GM12878 (cell line): ENCODE data around the gene ADAMTS2. TPM values are rescaled to one million over a fixed set of nuclear protein-coding genes. Genes with fewer than 3 reads are reported as not detected.

Experiments
- ATAC-seq: fragments of 200-7000 bp; cut with Tn5 transposase; 3 replicates; pipeline ENCODE4 v1.9.1; 2020; ENCODE audit warnings: mild to moderate bottlenecking, moderate library complexity
- BruUV-seq: library from RNA; stranded (reverse); fragments of 400-500 nt; replicated peaks from 2 replicates; lab custom pipeline; 2021; lab: Mats Ljungman, UMichigan
- CTCF ChIA-PET: fragments of 300-600 bp; sonication (Branson Sonifier 250); formaldehyde crosslinking; extraction: SDS; loops from one replicate; lab custom pipeline; 2021; ENCODE audit warnings: inconsistent platforms; lab: Yijun Ruan, JAX
- POLR2A ChIA-PET: fragments of 350-600 bp; formaldehyde crosslinking; extraction: SDS; loops from one replicate; lab custom pipeline; 2021; ENCODE audit warnings: inconsistent platforms; lab: Charles Lee
- RAD21 ChIA-PET: fragments of 300-600 bp; sonication (Branson Sonifier 250); formaldehyde crosslinking; loops from one replicate; lab custom pipeline; 2023; ENCODE audit warnings: antibody characterized with exemption; ENCODE audit not compliant: unreplicated experiment; lab: Charles Lee
- SMC1A ChIA-PET: fragments of 300-600 bp; sonication (Branson Sonifier 250); formaldehyde crosslinking; loops from one replicate; lab custom pipeline; 2023; ENCODE audit not compliant: unreplicated experiment, uncharacterized antibody; lab: Charles Lee
- DNase-seq: peaks from one replicate; pipeline ENCODE4 v3.0.0-alpha.2; 2011; ENCODE audit warnings: low read depth, low spot score
- FAIRE-seq: peaks from 3 replicates; lab custom pipeline; 2011; peaks lifted over from hg19 to GRCh38; lab: Jason Lieb, UNC
- H2AFZ ChIP-seq: 2 replicates; pipeline ENCODE4 v1.6.0; 2011; ENCODE audit warnings: low read depth, low read length, control low read depth; ENCODE audit not compliant: control insufficient read depth
- H3K27ac ChIP-seq: 2 replicates; pipeline ENCODE4 v1.5.1; 2011; ENCODE audit warnings: control low read depth; ENCODE audit not compliant: control insufficient read depth, insufficient read depth
- H3K27me3 ChIP-seq, 2 experiments: replicated peaks in 1 of 2; 2 replicates each; pipeline versions ENCODE4 v1.6.0 to v1.6.1; 2011; ENCODE audit warnings: low read length in 1 of 2; ENCODE audit not compliant: control insufficient read depth in 2 of 2, insufficient read depth in 2 of 2
- H3K36me3 ChIP-seq, 2 experiments: 2 replicates each; pipeline ENCODE4 v1.5.1; 2011; ENCODE audit warnings: low read length in 1 of 2; ENCODE audit not compliant: control insufficient read depth in 2 of 2, insufficient read depth in 2 of 2
- H3K4me1 ChIP-seq: 2 replicates; pipeline ENCODE4 v1.6.1; 2011; ENCODE audit warnings: mild to moderate bottlenecking, low read length, moderate library complexity, mixed read lengths; ENCODE audit not compliant: control insufficient read depth, insufficient read depth
- H3K4me2 ChIP-seq: 2 replicates; pipeline ENCODE4 v1.6.0; 2011; ENCODE audit warnings: control low read depth; ENCODE audit not compliant: control insufficient read depth, insufficient read depth
- H3K4me3 ChIP-seq: fragments of 200-600 bp; sonication (generic); 2 replicates; pipeline ENCODE4 v1.5.1; 2016
- H3K79me2 ChIP-seq: 2 replicates; pipeline ENCODE4 v1.6.0; 2011; ENCODE audit warnings: low read length; ENCODE audit not compliant: control insufficient read depth, insufficient read depth
- H3K9ac ChIP-seq: 2 replicates; pipeline ENCODE4 v1.8.0; 2011; ENCODE audit warnings: low read length, control low read depth, mixed read lengths; ENCODE audit not compliant: control insufficient read depth, insufficient read depth
- H3K9me3 ChIP-seq: replicated peaks from 3 replicates; pipeline ENCODE4 v1.5.1; 2011; ENCODE audit warnings: mild to moderate bottlenecking, low read length; ENCODE audit not compliant: control insufficient read depth, insufficient read depth
- H4K20me1 ChIP-seq: 2 replicates; pipeline ENCODE4 v1.6.0; 2011; ENCODE audit not compliant: control insufficient read depth, insufficient read depth
- ATF7 ChIP-seq: fragments of 450-650 bp; IDR thresholded peaks from 2 replicates; pipeline ENCODE4 v1.6.1; 2016; ENCODE audit warnings: low read depth, mild to moderate bottlenecking
- CBX5 ChIP-seq: sonication (generic); IDR thresholded peaks from 2 replicates; pipeline ENCODE4 v1.6.1; 2016; ENCODE audit warnings: low read depth, moderate library complexity, mild to moderate bottlenecking, inconsistent platforms
- EED ChIP-seq: sonication (generic); IDR thresholded peaks from 2 replicates; pipeline ENCODE4 v1.6.1; 2016; ENCODE audit warnings: antibody characterized with exemption, low read depth
- KDM1A ChIP-seq: fragments of 200-600 bp; sonication (generic); IDR thresholded peaks from 2 replicates; pipeline ENCODE4 v1.6.1; 2016; ENCODE audit warnings: borderline replicate concordance
- MEF2B ChIP-seq: fragments of 450-650 bp; IDR thresholded peaks from 2 replicates; pipeline ENCODE4 v1.6.1; 2018; ENCODE audit warnings: mild to moderate bottlenecking, moderate library complexity; ENCODE audit not compliant: partially characterized antibody, poor library complexity, severe bottlenecking
- PAX8 ChIP-seq: fragments of 450-650 bp; IDR thresholded peaks from 2 replicates; pipeline ENCODE4 v1.6.1; 2017; ENCODE audit warnings: mild to moderate bottlenecking, moderate library complexity
- POLR2AphosphoS2 ChIP-seq: IDR thresholded peaks from 2 replicates; pipeline ENCODE4 v1.6.1; 2011; ENCODE audit warnings: low read depth, mild to moderate bottlenecking, low read length, improper control_type of control experiment, moderate library complexity
- SMC3 ChIP-seq: IDR thresholded peaks from 2 replicates; pipeline ENCODE4 v1.6.1; 2011; ENCODE audit warnings: low read length, improper control_type of control experiment, borderline replicate concordance
- ZNF217 ChIP-seq: fragments of 450-650 bp; IDR thresholded peaks from 2 replicates; pipeline ENCODE4 v1.6.1; 2017; ENCODE audit warnings: antibody characterized with exemption, mild to moderate bottlenecking
- WGBS: methylation state at CpG from one replicate; pipeline ENCODE4 v1.1.6; 2016; ENCODE audit warnings: low lambda C conversion rate; ENCODE audit not compliant: insufficient replicate concordance, insufficient coverage; ENCODE audit errors: missing lambda C conversion rate; 5-methylcytosine and 5-hydroxymethylcytosine counted together
- in situ Hi-C: fragments of 300-500 bp; cut with MboI; formaldehyde crosslinking; loops from 9 replicates; pipeline ENCODE4 v1.14.3; 2018; ENCODE audit warnings: mixed read lengths
- intact Hi-C: fragments of 100-400 bp; cut with micrococcal nuclease; formaldehyde crosslinking; loops from one replicate; pipeline ENCODE4 v1.14.2; 2022; ENCODE audit not compliant: unreplicated experiment
- polyA plus RNA-seq, 11 experiments: library from polyadenylated mRNA; depleted of rRNA in 4 of 11; unstranded in 6 of 11; stranded (reverse) in 5 of 11; fragments of >200 nt; fragmentation: Nextera tagmentation in 4 of 11; fragmentation: Illumina TruSeq in 1 of 11; extraction: Ambion mirVana in 4 of 11; extraction: Trizol in 1 of 11; gene quantifications; 1 replicate in 1 of 11; 2 replicates in 10 of 11; pipeline versions ENCODE4 v1.2.1 to v1.2.3, GENCODE V29; 2011 to 2016; ENCODE audit warnings: inconsistent platforms in 2 of 11, missing spikeins in 2 of 11, low read depth in 1 of 11
- total RNA-seq, 4 experiments: library from RNA; depleted of rRNA in 3 of 4; stranded (reverse); fragments of >200 nt in 3 of 4; fragmentation: Illumina TruSeq in 1 of 4; extraction: Trizol in 1 of 4; gene quantifications; 2 replicates each; pipeline versions ENCODE4 v1.2.1 to v1.2.3, GENCODE V29; 2013 to 2021
- TF ChIP-seq, protein P1 (sequence below): fragments of 450-650 bp; IDR thresholded peaks from 2 replicates; pipeline ENCODE4 v1.6.1; 2014; ENCODE audit warnings: mild to moderate bottlenecking

ADAMTS2 gene
- total and polyA plus RNA-seq, 10 of the 15 experiments (the other 5 are each of a cell fraction or from before 2014, with no cell fraction given), result 0.03 to 0.05 TPM; not detected in 8

DNA sequence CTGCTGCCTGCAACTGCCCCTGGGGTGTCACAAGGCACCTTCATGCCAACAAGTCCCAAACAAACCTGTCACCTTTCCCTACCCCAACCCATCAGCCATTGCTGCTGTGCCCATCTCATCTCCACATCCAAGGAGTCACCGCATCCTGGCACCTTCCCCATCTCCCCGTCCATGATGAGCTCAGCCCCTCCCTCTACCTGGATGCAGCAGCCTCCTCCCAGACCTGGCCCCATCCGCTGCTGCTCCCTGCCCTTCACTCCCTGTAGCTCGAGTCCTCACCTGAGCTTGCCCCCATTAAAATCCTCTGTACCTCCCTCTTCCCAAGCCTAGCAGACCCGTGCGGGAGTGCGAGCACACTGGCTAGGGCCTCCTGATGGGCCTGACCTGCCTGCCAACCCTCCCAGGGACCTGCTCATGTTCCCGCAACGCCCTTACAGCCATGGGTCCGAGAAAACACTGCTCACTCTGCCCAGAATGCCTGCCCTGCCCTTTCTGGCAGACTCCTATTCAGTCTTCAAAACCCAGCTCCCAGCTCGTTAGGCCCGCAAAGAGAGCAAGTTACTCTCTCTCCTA, 110.6 kb downstream of the ADAMTS2 start:
- ChIA-PET RAD21 (no interaction called here), SMC1A (no interaction called here), CTCF (no interaction called here), POLR2A (no interaction called here)
- Histone ChIP-seq H3K9ac (no peak overlapping the region), H3K4me1 (no peaks in the 10 kb centered on the region), H3K27ac (no peak overlapping the region), H4K20me1 (no peaks in the 10 kb centered on the region), H3K4me2 (no peak overlapping the region), H2AFZ (no peak overlapping the region), H3K27me3 (no peaks in the 10 kb centered on the region), H3K9me3 (peaks cover 1% of the 10 kb centered on the region; the same call in 2 of the 3 replicates), H3K36me3 (no peaks in the 10 kb centered on the region), H3K4me3 (no peak overlapping the region), H3K79me2 (no peaks in the 10 kb centered on the region)
- no peak for ATAC-seq
- WGBS, result 52% methylated on average over 12 of the region's 12 CpGs
- no peak for FAIRE-seq
- intact Hi-C loops (no loop called here), in situ Hi-C loops (no loop called here)
- DNase-seq, result no peak
- no TSS peak for BruUV-seq
- TF ChIP-seq EED, result no peak
- no peak for TF ChIP-seq POLR2AphosphoS2
- no peak for TF ChIP-seq ATF7
- TF ChIP-seq, protein P1, sequence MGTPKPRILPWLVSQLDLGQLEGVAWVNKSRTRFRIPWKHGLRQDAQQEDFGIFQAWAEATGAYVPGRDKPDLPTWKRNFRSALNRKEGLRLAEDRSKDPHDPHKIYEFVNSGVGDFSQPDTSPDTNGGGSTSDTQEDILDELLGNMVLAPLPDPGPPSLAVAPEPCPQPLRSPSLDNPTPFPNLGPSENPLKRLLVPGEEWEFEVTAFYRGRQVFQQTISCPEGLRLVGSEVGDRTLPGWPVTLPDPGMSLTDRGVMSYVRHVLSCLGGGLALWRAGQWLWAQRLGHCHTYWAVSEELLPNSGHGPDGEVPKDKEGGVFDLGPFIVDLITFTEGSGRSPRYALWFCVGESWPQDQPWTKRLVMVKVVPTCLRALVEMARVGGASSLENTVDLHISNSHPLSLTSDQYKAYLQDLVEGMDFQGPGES, result no peak
- TF ChIP-seq PAX8, result no peak
- no peak for TF ChIP-seq CBX5
- no peak for TF ChIP-seq MEF2B
- TF ChIP-seq KDM1A, result no peak
- no peak for TF ChIP-seq SMC3
- no peak for TF ChIP-seq ZNF217
